GM23338 (cell line): ENCODE results near the gene ADCY4.

Experiments
- CREB1 ChIP-seq: fragments of 250-450 bp; sonication (Bioruptor Pico); IDR thresholded peaks from 2 replicates; pipeline ENCODE4 v1.5.0; 2020; ENCODE audit warnings: low read depth, mild to moderate bottlenecking, moderate library complexity
- ETS1 ChIP-seq: IDR thresholded peaks from 2 replicates; pipeline ENCODE4 v1.6.1; 2016; ENCODE audit warnings: antibody characterized with exemption
- EZH2 ChIP-seq: fragments of 200-600 bp; sonication (generic); IDR thresholded peaks from one replicate; pipeline ENCODE4 v1.8.0; 2017; ENCODE audit warnings: antibody characterized with exemption, mild to moderate bottlenecking, low read depth; ENCODE audit not compliant: unreplicated experiment
- EZH2phosphoT487 ChIP-seq: fragments of 200-600 bp; sonication (generic); IDR thresholded peaks from one replicate; pipeline ENCODE4 v1.8.1; 2018; ENCODE audit warnings: antibody characterized with exemption; ENCODE audit not compliant: unreplicated experiment
- JUNB ChIP-seq: IDR thresholded peaks from one replicate; pipeline ENCODE4 v1.6.1; 2016; ENCODE audit warnings: antibody characterized with exemption; ENCODE audit not compliant: unreplicated experiment
- POLR2AphosphoS5 ChIP-seq: IDR thresholded peaks from 2 replicates; pipeline ENCODE4 v1.6.1; 2016; ENCODE audit warnings: antibody characterized with exemption, low read depth
- REST ChIP-seq: IDR thresholded peaks from one replicate; pipeline ENCODE4 v1.6.1; 2018; ENCODE audit warnings: antibody characterized with exemption; ENCODE audit not compliant: unreplicated experiment
- STAT1 ChIP-seq: IDR thresholded peaks from one replicate; pipeline ENCODE4 v1.6.1; 2016; ENCODE audit warnings: antibody characterized with exemption; ENCODE audit not compliant: unreplicated experiment
- ZNF114 ChIP-seq: fragments of 250-450 bp; sonication (Bioruptor Pico); IDR thresholded peaks from 2 replicates; pipeline ENCODE4 v1.5.0; 2020; ENCODE audit warnings: mild to moderate bottlenecking, moderate library complexity
- ZNF331 ChIP-seq: fragments of 250-450 bp; sonication (Bioruptor Pico); IDR thresholded peaks from 2 replicates; pipeline ENCODE4 v1.5.0; 2020; ENCODE audit warnings: low read depth, mild to moderate bottlenecking, moderate library complexity
- TF ChIP-seq, protein P1 (sequence below), 2 experiments: fragments of 200-600 bp in 1 of 2; sonication (generic) in 1 of 2; conservative IDR thresholded peaks; 2 replicates each; pipeline versions ENCODE4 v1.5.1 to v1.6.1; 2016 to 2017; ENCODE audit warnings: antibody characterized with exemption in 2 of 2, low read depth in 2 of 2, mild to moderate bottlenecking in 2 of 2, moderate library complexity in 1 of 2

- no peak for TF ChIP-seq POLR2AphosphoS5
- TF ChIP-seq, protein P1, sequence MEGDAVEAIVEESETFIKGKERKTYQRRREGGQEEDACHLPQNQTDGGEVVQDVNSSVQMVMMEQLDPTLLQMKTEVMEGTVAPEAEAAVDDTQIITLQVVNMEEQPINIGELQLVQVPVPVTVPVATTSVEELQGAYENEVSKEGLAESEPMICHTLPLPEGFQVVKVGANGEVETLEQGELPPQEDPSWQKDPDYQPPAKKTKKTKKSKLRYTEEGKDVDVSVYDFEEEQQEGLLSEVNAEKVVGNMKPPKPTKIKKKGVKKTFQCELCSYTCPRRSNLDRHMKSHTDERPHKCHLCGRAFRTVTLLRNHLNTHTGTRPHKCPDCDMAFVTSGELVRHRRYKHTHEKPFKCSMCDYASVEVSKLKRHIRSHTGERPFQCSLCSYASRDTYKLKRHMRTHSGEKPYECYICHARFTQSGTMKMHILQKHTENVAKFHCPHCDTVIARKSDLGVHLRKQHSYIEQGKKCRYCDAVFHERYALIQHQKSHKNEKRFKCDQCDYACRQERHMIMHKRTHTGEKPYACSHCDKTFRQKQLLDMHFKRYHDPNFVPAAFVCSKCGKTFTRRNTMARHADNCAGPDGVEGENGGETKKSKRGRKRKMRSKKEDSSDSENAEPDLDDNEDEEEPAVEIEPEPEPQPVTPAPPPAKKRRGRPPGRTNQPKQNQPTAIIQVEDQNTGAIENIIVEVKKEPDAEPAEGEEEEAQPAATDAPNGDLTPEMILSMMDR (conservative IDR thresholded peaks at IDR 0.05; ENCODE audit: low read depth in 2 of 2): peak; percentile 19 to 21; a peak in 2 of 4 replicates
- no peak for TF ChIP-seq EZH2phosphoT487
- TF ChIP-seq CREB1 (CRISPR knock-in tag): no peak
- no peak for TF ChIP-seq REST
- no peak for TF ChIP-seq ZNF114
- no peak for TF ChIP-seq EZH2
- no peak for TF ChIP-seq JUNB
- TF ChIP-seq STAT1: no peak
- no peak for TF ChIP-seq ZNF331 (CRISPR knock-in tag)
- TF ChIP-seq ETS1: no peak
These were observed 16.6 kb upstream of the ADCY4 start for GRCh38 chr14:24351517-24351916.
